NCI-H146 treated with DMSO at 0.1 percent for 48 hours (cell line): Measurements from ENCODE around the gene LRRC3C.
"Not testable (repeated sequence)": the region's sequence is repeated elsewhere in the genome, so short reads cannot be mapped to it uniquely, and the experiment has no call there.

Experiments used
- DNase-seq: peaks from one replicate; lab custom pipeline; 2025; ENCODE audit not compliant: unreplicated experiment; lab: John Stamatoyannopoulos, UW

Gene LRRC3C

GRCh38 chr17:39946551-39947330 lies 19.2 kb downstream of the LRRC3C start:
- DNase-seq = no peak

GRCh38 chr17:39948489-39948828 lies 20.9 kb downstream of the LRRC3C start:
- not testable (repeated sequence) for DNase-seq

GRCh38 chr17:39949028-39949427 lies 21.5 kb downstream of the LRRC3C start:
- no peak for DNase-seq

- no peak for DNase-seq
These were observed 23.4 kb downstream of the LRRC3C start for GRCh38 chr17:39950871-39951348.

GRCh38 chr17:39951924-39952679 lies 24.6 kb downstream of the LRRC3C start:
- no peak for DNase-seq

- peak; percentile 94 for DNase-seq
These were observed 25.3 kb downstream of the LRRC3C start for GRCh38 chr17:39952680-39953470.

GRCh38 chr17:39953471-39953888 lies 25.9 kb downstream of the LRRC3C start:
- DNase-seq = no peak

GRCh38 chr17:39954876-39955275 lies 27.3 kb downstream of the LRRC3C start:
- no peak for DNase-seq

GRCh38 chr17:39955726-39956225 lies 28.2 kb downstream of the LRRC3C start:
- DNase-seq = no peak

GRCh38 chr17:39960524-39961041 lies 33.1 kb downstream of the LRRC3C start:
- DNase-seq = no peak

GRCh38 chr17:39962642-39963220 lies 35.2 kb downstream of the LRRC3C start, which contains the start of gene GSDMA:
Gene GSDMA, plus strand, starts transcription at chr17:39963004. Its CDS starts 2,684 bp downstream, at chr17:39965688.
- no peak for DNase-seq

- no peak for DNase-seq
These were observed 36.3 kb downstream of the LRRC3C start for GRCh38 chr17:39963829-39964228.

- DNase-seq = no peak
These were observed 37.6 kb downstream of the LRRC3C start for GRCh38 chr17:39965017-39965699.

- DNase-seq = no peak
These were observed 39.2 kb downstream of the LRRC3C start for GRCh38 chr17:39966771-39967170.

- DNase-seq = no peak
These were observed 41.2 kb downstream of the LRRC3C start for GRCh38 chr17:39968761-39969160.

GRCh38 chr17:39969375-39969774 lies 41.8 kb downstream of the LRRC3C start:
- DNase-seq = no peak

GRCh38 chr17:39970157-39970692 lies 42.7 kb downstream of the LRRC3C start:
- DNase-seq = no peak

- DNase-seq = no peak
These were observed 43.6 kb downstream of the LRRC3C start for GRCh38 chr17:39971076-39971603.

GRCh38 chr17:39972271-39972670 lies 44.7 kb downstream of the LRRC3C start:
- no peak for DNase-seq
